Measurements from ENCODE around the gene MARCHF11. TPM values are rescaled to one million over a fixed set of nuclear protein-coding genes. Genes with fewer than 3 reads are reported as not detected.

The MARCHF11 gene
- total RNA-seq, 4 donors from 2014 or later = not detected

- TF ChIP-seq POLR2AphosphoS5 (IDR thresholded peaks at IDR 0.05) = no peak
- TF ChIP-seq CTCF (IDR thresholded peaks at IDR 0.05) = no peak
- no peak for TF ChIP-seq EP300 (IDR thresholded peaks at IDR 0.05; ENCODE audit: low read depth)
- no peak for TF ChIP-seq POLR2A (IDR thresholded peaks at IDR 0.05)
- H3K4me3 ChIP-seq = no peak overlapping the region
- no peaks in the 10 kb centered on the region for H3K9me3 ChIP-seq
- in situ Hi-C loops (cut with MboI; ENCODE audit: low pct_ligation_motif_present in 1 of 4, low pct_unique_long_range_greater_than_20kb in 1 of 4, low sequenced_read_pairs in 3 of 4) (loop anchor here in 2 of 4 donors (10.0 to 25.0 kb wide), 2 partner anchors 295 to 503 kb away; no protein-coding TSS in a partner anchor), intact Hi-C loops (cut with DNase I; ENCODE audit: low total_unique reads) (no loop called here)
- no peaks in the 10 kb centered on the region for H3K36me3 ChIP-seq
- H3K27me3 ChIP-seq = no peaks in the 10 kb centered on the region
- DNase-seq = no peak
- H3K27ac ChIP-seq = no peak overlapping the region
- no peaks in the 10 kb centered on the region for H3K4me1 ChIP-seq
- 69 to 71% methylated on average over 2 of the region's 2 CpGs for WGBS, 2 donors (ENCODE audit: low coverage in 1 of 2)
Observed at GRCh38 chr5:16159636-16160035, 20.0 kb downstream of the MARCHF11 start.

DNA sequence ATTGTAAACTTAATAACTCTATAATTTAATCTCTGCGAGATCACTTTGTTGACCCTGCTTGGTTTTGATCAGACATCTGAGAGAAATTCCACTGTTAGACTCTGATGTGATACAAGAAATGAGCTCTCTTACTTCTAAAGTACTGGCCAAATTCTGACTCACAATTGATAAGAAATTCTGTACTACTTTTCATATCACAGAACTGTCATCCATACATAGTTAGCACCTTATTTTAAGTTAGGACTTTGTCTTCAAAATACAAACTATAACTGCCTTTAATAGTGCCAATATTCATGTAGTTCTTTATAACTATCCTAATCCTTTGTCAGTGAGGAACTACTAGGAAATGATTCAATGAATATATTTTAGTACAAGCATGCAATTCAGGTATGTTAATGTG, 23.4 kb downstream of the MARCHF11 start:
- Histone ChIP-seq H3K9me3 (no peaks in the 10 kb centered on the region), H3K36me3 (no peaks in the 10 kb centered on the region), H3K4me1 (no peaks in the 10 kb centered on the region), H3K27ac (no peak overlapping the region), H3K4me3 (no peak overlapping the region), H3K27me3 (no peaks in the 10 kb centered on the region)
- intact Hi-C loops (cut with DNase I; ENCODE audit: low total_unique reads) = no loop called here
- in situ Hi-C loops (cut with MboI; ENCODE audit: low pct_ligation_motif_present in 1 of 4, low pct_unique_long_range_greater_than_20kb in 1 of 4, low sequenced_read_pairs in 3 of 4) = loop anchor here in 1 of 4 donors (25.0 kb wide), 1 partner anchor 506 kb away; no protein-coding TSS in a partner anchor
- TF ChIP-seq POLR2A (IDR thresholded peaks at IDR 0.05) (no peak), EP300 (IDR thresholded peaks at IDR 0.05; ENCODE audit: low read depth) (no peak), POLR2AphosphoS5 (IDR thresholded peaks at IDR 0.05) (no peak)
- DNase-seq = no peak
- WGBS, 2 donors (ENCODE audit: low coverage in 1 of 2) = 62 to 77% methylated on average over 1 of the region's 1 CpG

DNA sequence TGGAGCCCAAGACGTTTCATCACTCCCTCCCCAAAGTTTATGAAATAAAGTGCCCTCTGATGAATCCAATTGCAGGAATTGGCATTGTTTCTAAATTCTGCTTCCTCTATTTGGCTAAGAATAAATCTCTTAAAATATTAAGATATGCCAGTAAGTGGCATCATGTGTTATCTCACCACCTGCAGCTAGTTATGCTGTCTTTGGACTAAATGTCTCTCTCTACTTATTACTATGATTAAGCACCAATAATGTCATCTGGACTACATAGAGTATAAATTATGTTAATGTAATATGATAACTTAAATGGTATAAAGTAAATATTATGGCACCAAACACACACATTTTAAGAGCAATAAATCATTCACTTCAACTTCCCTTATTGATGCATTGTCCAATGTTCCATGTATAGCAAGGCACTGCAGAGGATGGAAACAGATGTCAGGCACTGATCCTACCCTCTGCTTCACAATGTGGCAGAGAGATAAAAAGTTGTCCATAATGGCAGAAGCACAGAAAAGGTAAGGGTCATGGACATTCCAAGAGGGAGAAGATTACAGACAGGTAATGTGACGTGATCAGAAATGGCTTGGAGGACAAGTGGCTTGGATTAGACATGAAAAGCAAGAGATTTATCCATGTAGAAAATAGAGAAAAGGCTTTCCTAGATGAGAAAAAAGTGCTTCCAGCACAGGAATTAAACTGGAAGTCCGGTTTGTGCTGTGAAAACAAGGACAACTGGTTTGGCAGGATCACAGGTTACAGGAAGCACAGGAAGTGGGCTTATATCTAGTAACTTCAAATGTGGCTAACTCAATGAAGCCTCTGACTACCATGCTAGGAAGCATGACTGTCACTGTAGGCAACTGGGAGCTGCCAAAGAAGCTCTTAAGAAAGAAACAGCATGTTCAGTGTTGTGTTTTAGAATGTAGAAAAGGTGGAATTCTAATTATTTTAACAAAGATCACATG, 26.7 kb downstream of the MARCHF11 start:
- Histone ChIP-seq H3K4me1 (no peaks in the 10 kb centered on the region), H3K27me3 (no peaks in the 10 kb centered on the region), H3K9me3 (no peaks in the 10 kb centered on the region), H3K36me3 (no peaks in the 10 kb centered on the region), H3K27ac (no peak overlapping the region), H3K4me3 (no peak overlapping the region)
- 44 to 46% methylated on average over 2 to 3 of the region's 3 CpGs for WGBS, 2 donors (ENCODE audit: low coverage in 1 of 2)
- in situ Hi-C loops (cut with MboI; ENCODE audit: low pct_ligation_motif_present in 1 of 4, low pct_unique_long_range_greater_than_20kb in 1 of 4, low sequenced_read_pairs in 3 of 4) = loop anchor here in 1 of 4 donors (25.0 kb wide), 1 partner anchor 509 kb away; no protein-coding TSS in a partner anchor
- intact Hi-C loops (cut with DNase I; ENCODE audit: low total_unique reads) = no loop called here
- TF ChIP-seq POLR2AphosphoS5 (IDR thresholded peaks at IDR 0.05) = no peak
- no peak for TF ChIP-seq EP300 (IDR thresholded peaks at IDR 0.05; ENCODE audit: low read depth)
- TF ChIP-seq CTCF (IDR thresholded peaks at IDR 0.05) = no peak
- no peak for TF ChIP-seq POLR2A (IDR thresholded peaks at IDR 0.05)
- no peak for DNase-seq

DNA sequence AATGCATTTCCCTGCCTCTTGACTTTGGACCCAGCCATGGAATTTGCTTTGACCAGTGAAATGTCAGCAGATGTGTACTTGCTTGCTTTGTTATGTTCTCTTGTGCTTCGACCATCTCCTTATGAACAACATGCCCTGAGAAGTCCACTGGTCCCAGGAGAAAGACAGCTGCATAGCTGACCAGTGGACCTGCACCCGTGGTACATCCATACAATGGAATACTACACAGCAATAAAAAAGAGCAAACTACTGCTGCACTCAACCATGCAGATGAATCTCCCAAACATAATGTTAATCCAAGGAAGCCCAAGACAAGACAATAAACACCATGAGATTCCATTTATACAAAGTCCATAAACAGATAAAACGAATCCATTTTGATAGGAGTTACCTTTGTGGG, 30.0 kb downstream of the MARCHF11 start:
- Histone ChIP-seq H3K4me1 (no peaks in the 10 kb centered on the region), H3K9me3 (no peaks in the 10 kb centered on the region), H3K27ac (no peak overlapping the region), H3K27me3 (no peaks in the 10 kb centered on the region), H3K4me3 (no peak overlapping the region), H3K36me3 (no peaks in the 10 kb centered on the region)
- no peak for TF ChIP-seq CTCF (IDR thresholded peaks at IDR 0.05)
- TF ChIP-seq POLR2AphosphoS5 (IDR thresholded peaks at IDR 0.05) = no peak
- no peak for TF ChIP-seq POLR2A (IDR thresholded peaks at IDR 0.05)
- TF ChIP-seq EP300 (IDR thresholded peaks at IDR 0.05; ENCODE audit: low read depth) = no peak
- in situ Hi-C loops (cut with MboI; ENCODE audit: low pct_ligation_motif_present in 1 of 4, low pct_unique_long_range_greater_than_20kb in 1 of 4, low sequenced_read_pairs in 3 of 4) (loop anchor here in 1 of 4 donors (25.0 kb wide), 1 partner anchor 513 kb away; no protein-coding TSS in a partner anchor), intact Hi-C loops (cut with DNase I; ENCODE audit: low total_unique reads) (no loop called here)
- WGBS, 2 donors (ENCODE audit: low coverage in 1 of 2) = 71 to 76% methylated on average over 2 to 3 of the region's 3 CpGs
- DNase-seq = no peak

Data from transverse colon (tissue), 4 donors.